Spinal cord (tissue), 10 donors: ENCODE results near the gene PITRM1. TPM values are rescaled to one million over a fixed set of nuclear protein-coding genes. Genes with fewer than 3 reads are reported as not detected.

Experiments used
- DNase-seq, 6 donors: peaks; one replicate each; pipeline versions ENCODE4 v3.0.0 to v3.0.0-alpha.2; 2013 to 2015; ENCODE audit warnings: low spot score in 6 of 6, low read depth in 4 of 6
- H3K27ac ChIP-seq: one replicate; pipeline ENCODE4 v1.5.1; 2013; ENCODE audit warnings: low read depth, low read length, control low read depth
- H3K27me3 ChIP-seq: one replicate; pipeline ENCODE4 v1.6.1; 2013; ENCODE audit warnings: low read length; ENCODE audit not compliant: control insufficient read depth, insufficient read depth
- H3K36me3 ChIP-seq: one replicate; pipeline ENCODE4 v1.6.1; 2013; ENCODE audit warnings: low read length; ENCODE audit not compliant: control insufficient read depth, insufficient read depth
- H3K4me1 ChIP-seq: one replicate; pipeline ENCODE4 v1.6.1; 2013; ENCODE audit warnings: low read length; ENCODE audit not compliant: control insufficient read depth, insufficient read depth
- H3K4me3 ChIP-seq: one replicate; pipeline ENCODE4 v1.5.1; 2013; ENCODE audit warnings: low read depth, low read length, control low read depth
- H3K9me3 ChIP-seq: one replicate; pipeline ENCODE4 v1.6.1; 2013; ENCODE audit warnings: low read length; ENCODE audit not compliant: control insufficient read depth, insufficient read depth
- WGBS: methylation state at CpG from one replicate; pipeline ENCODE4 v1.1.5; 2013; ENCODE audit warnings: missing lambda C conversion rate; ENCODE audit not compliant: insufficient coverage; 5-methylcytosine and 5-hydroxymethylcytosine counted together
- polyA plus RNA-seq, 2 donors: library from polyadenylated mRNA; unstranded; fragments of 120-200 nt; gene quantifications; one replicate each; pipeline ENCODE4 v1.2.1, GENCODE V29; 2013; ENCODE audit not compliant: insufficient read length in 2 of 2
- total RNA-seq, 2 donors: library from RNA; depleted of rRNA in 1 of 2; stranded (reverse); fragments of 120-200 nt in 1 of 2; fragments of >200 nt in 1 of 2; gene quantifications; one replicate each; pipeline versions ENCODE4 v1.2.3 to v1.2.4, GENCODE V29; 2013 to 2014
- donor health status: healthy.

Gene PITRM1
- total and polyA plus RNA-seq, 4 donors, result 60.0 to 103 (median 80.3) TPM

- no peak for DNase-seq
- Histone ChIP-seq H3K9me3 (no peaks in the 10 kb centered on the region), H3K4me1 (peaks cover 32% of the 10 kb centered on the region), H3K27me3 (no peaks in the 10 kb centered on the region), H3K4me3 (no peak overlapping the region), H3K36me3 (peaks cover 73% of the 10 kb centered on the region), H3K27ac (peak overlapping the region; percentile 61)
- 96% methylated on average over 30 of the region's 30 CpGs for WGBS
These were observed 68.9 kb downstream of the PITRM1 start for GRCh38 chr10:3103646-3104045.

- Histone ChIP-seq H3K36me3 (peaks cover 67% of the 10 kb centered on the region), H3K4me3 (no peak overlapping the region), H3K27me3 (no peaks in the 10 kb centered on the region), H3K27ac (peak overlapping the region; percentile 61), H3K4me1 (peaks cover 29% of the 10 kb centered on the region), H3K9me3 (no peaks in the 10 kb centered on the region)
- DNase-seq, result peak in 1 of 6 donors; percentile 80
- 66% methylated on average over 18 of the region's 19 CpGs for WGBS
These were observed 69.7 kb downstream of the PITRM1 start for GRCh38 chr10:3102720-3103427.

- Histone ChIP-seq H3K4me3 (no peak overlapping the region), H3K9me3 (no peaks in the 10 kb centered on the region), H3K4me1 (peaks cover 23% of the 10 kb centered on the region), H3K27ac (no peak overlapping the region), H3K36me3 (peaks cover 57% of the 10 kb centered on the region), H3K27me3 (no peaks in the 10 kb centered on the region)
- no peak for DNase-seq
- WGBS, result 92% methylated on average over 29 of the region's 31 CpGs
These were observed 71.5 kb downstream of the PITRM1 start for GRCh38 chr10:3100856-3101640.

GRCh38 chr10:3100093-3100792 lies 72.3 kb downstream of the PITRM1 start:
- Histone ChIP-seq H3K9me3 (no peaks in the 10 kb centered on the region), H3K4me3 (no peak overlapping the region), H3K4me1 (peaks cover 23% of the 10 kb centered on the region), H3K27ac (no peak overlapping the region), H3K27me3 (no peaks in the 10 kb centered on the region), H3K36me3 (peaks cover 50% of the 10 kb centered on the region)
- 86% methylated on average over 17 of the region's 19 CpGs for WGBS
- DNase-seq, result no peak

GRCh38 chr10:3099291-3100092 lies 73.1 kb downstream of the PITRM1 start:
- no peak for DNase-seq
- Histone ChIP-seq H3K4me3 (no peak overlapping the region), H3K36me3 (peaks cover 43% of the 10 kb centered on the region), H3K9me3 (no peaks in the 10 kb centered on the region), H3K4me1 (peaks cover 21% of the 10 kb centered on the region), H3K27ac (no peak overlapping the region), H3K27me3 (no peaks in the 10 kb centered on the region)
- 91% methylated on average over 19 of the region's 22 CpGs for WGBS

- WGBS, result 79% methylated on average over 8 of the region's 11 CpGs
These were observed 73.9 kb downstream of the PITRM1 start for GRCh38 chr10:3098689-3099088.

GRCh38 chr10:3097160-3097559 lies 75.4 kb downstream of the PITRM1 start:
- WGBS, result 79% methylated on average over 6 of the region's 9 CpGs
- H3K4me3 ChIP-seq, result no peak overlapping the region
- no peaks in the 10 kb centered on the region for H3K27me3 ChIP-seq
- H3K27ac ChIP-seq, result no peak overlapping the region
- DNase-seq, result no peak
- peaks cover 6% of the 10 kb centered on the region for H3K4me1 ChIP-seq
- H3K9me3 ChIP-seq, result no peaks in the 10 kb centered on the region
- H3K36me3 ChIP-seq, result peaks cover 26% of the 10 kb centered on the region

More at GRCh38 chr10:3098689-3099088, 73.9 kb downstream of the PITRM1 start:
- DNase-seq, result no peak
- Histone ChIP-seq H3K27me3 (no peaks in the 10 kb centered on the region), H3K27ac (no peak overlapping the region), H3K9me3 (no peaks in the 10 kb centered on the region), H3K4me3 (no peak overlapping the region), H3K36me3 (peaks cover 36% of the 10 kb centered on the region), H3K4me1 (peaks cover 17% of the 10 kb centered on the region)

- DNase-seq, result no peak
- Histone ChIP-seq H3K4me3 (no peak overlapping the region), H3K27ac (peak overlapping the region; percentile 66), H3K9me3 (no peaks in the 10 kb centered on the region), H3K27me3 (no peaks in the 10 kb centered on the region), H3K4me1 (peaks cover 7% of the 10 kb centered on the region), H3K36me3 (peaks cover 18% of the 10 kb centered on the region)
- WGBS, result 76% methylated on average over 10 of the region's 16 CpGs
These were observed 76.4 kb downstream of the PITRM1 start for GRCh38 chr10:3096149-3096548.
